Osteoblast (primary cell): Measurements from ENCODE around the gene TESPA1. TPM values are rescaled to one million over a fixed set of nuclear protein-coding genes. Genes with fewer than 3 reads are reported as not detected.

Experiments
- DNase-seq: peaks from one replicate; pipeline ENCODE4 v3.0.0; 2011; ENCODE audit warnings: low spot score, mixed read lengths; ENCODE audit not compliant: insufficient read length; ENCODE audit errors: missing footprints
- H2AFZ ChIP-seq: 2 replicates; pipeline ENCODE4 v1.6.0; 2011; ENCODE audit warnings: mild to moderate bottlenecking, low read length
- H3K27ac ChIP-seq: 2 replicates; pipeline ENCODE4 v1.5.1; 2011; ENCODE audit warnings: mild to moderate bottlenecking, low read depth, low read length, moderate library complexity
- H3K27me3 ChIP-seq: 2 replicates; pipeline ENCODE4 v1.6.0; 2012; ENCODE audit warnings: mild to moderate bottlenecking, control low read depth, inconsistent platforms, low read length, moderate library complexity; ENCODE audit not compliant: insufficient read depth
- H3K36me3 ChIP-seq: 2 replicates; pipeline ENCODE4 v1.5.1; 2011; ENCODE audit warnings: mild to moderate bottlenecking, low read length, control low read depth, moderate library complexity; ENCODE audit not compliant: insufficient read depth
- H3K4me1 ChIP-seq: 2 replicates; pipeline ENCODE4 v1.5.1; 2011; ENCODE audit warnings: mild to moderate bottlenecking, low read length, control low read depth, moderate library complexity; ENCODE audit not compliant: insufficient read depth
- H3K4me2 ChIP-seq: 2 replicates; pipeline ENCODE4 v1.6.0; 2011; ENCODE audit warnings: mild to moderate bottlenecking, low read length; ENCODE audit not compliant: insufficient read depth
- H3K4me3 ChIP-seq: fragments of 200-600 bp; sonication (generic); 3 replicates; pipeline ENCODE4 v1.5.1; 2012; ENCODE audit warnings: mild to moderate bottlenecking, low read length, inconsistent platforms; ENCODE audit not compliant: insufficient read depth
- H3K79me2 ChIP-seq: 2 replicates; pipeline ENCODE4 v1.6.0; 2012; ENCODE audit warnings: mild to moderate bottlenecking, low read length, control low read depth, inconsistent platforms; ENCODE audit not compliant: insufficient read depth
- H3K9me3 ChIP-seq: 2 replicates; pipeline ENCODE4 v1.5.1; 2011; ENCODE audit warnings: low read depth, low read length, control low read depth
- H4K20me1 ChIP-seq: 2 replicates; pipeline ENCODE4 v1.6.0; 2012; ENCODE audit warnings: mild to moderate bottlenecking, low read length, control low read depth; ENCODE audit not compliant: insufficient read depth
- total RNA-seq: library from RNA; depleted of rRNA; stranded (reverse); fragments of >200 nt; gene quantifications from 2 replicates; pipeline ENCODE4 v1.2.3, GENCODE V29; 2012
- TF ChIP-seq, protein P1 (sequence below): IDR thresholded peaks from 2 replicates; pipeline ENCODE4 v1.5.1; 2011; ENCODE audit warnings: mild to moderate bottlenecking, low read depth, low read length, moderate library complexity; ENCODE audit errors: extremely low read depth

The TESPA1 gene
- total RNA-seq, 1 donor, result not detected

DNA sequence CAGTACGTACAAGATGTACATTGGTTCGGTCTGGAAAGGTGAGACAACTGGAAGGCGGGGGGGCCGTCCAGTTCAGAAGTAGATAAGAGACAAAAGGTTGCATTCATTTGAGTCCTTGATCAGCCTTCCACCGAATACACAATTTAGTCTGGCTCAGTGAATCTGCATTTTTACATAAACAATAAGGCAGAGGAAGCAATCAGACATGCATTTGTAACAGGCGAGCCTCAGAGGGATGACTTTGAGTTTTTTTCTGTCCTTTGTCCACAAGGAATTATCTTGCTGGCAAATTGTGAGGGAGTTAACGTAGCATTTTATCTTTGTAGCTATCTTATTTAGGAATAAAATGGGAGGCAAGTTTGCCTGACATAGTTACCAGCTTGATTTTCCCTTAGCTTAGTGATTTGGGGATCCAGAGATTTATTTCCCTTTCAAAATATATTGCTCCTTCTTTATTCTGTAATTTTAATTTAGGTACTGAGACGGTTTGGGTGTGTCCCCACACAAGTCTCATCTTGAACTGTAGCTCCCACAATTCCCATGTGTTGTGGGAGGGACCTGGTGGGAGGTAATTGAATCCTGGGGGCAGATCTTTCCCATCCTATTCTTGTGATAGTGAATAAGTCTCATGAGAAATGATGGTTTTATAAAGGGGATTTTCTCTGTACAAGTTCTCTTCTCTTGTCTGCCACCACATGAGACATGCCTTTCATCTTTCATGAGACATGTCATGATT lies 59.4 kb downstream of the TESPA1 start:
- no peak for DNase-seq
- TF ChIP-seq, protein P1, sequence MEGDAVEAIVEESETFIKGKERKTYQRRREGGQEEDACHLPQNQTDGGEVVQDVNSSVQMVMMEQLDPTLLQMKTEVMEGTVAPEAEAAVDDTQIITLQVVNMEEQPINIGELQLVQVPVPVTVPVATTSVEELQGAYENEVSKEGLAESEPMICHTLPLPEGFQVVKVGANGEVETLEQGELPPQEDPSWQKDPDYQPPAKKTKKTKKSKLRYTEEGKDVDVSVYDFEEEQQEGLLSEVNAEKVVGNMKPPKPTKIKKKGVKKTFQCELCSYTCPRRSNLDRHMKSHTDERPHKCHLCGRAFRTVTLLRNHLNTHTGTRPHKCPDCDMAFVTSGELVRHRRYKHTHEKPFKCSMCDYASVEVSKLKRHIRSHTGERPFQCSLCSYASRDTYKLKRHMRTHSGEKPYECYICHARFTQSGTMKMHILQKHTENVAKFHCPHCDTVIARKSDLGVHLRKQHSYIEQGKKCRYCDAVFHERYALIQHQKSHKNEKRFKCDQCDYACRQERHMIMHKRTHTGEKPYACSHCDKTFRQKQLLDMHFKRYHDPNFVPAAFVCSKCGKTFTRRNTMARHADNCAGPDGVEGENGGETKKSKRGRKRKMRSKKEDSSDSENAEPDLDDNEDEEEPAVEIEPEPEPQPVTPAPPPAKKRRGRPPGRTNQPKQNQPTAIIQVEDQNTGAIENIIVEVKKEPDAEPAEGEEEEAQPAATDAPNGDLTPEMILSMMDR, result no peak
- no peak overlapping the region for H2AFZ ChIP-seq
- H3K4me2 ChIP-seq, result no peak overlapping the region
- no peaks in the 10 kb centered on the region for H3K9me3 ChIP-seq
- H3K27ac ChIP-seq, result no peak overlapping the region
- H4K20me1 ChIP-seq, result no peaks in the 10 kb centered on the region
- no peaks in the 10 kb centered on the region for H3K79me2 ChIP-seq
- H3K27me3 ChIP-seq, result no peaks in the 10 kb centered on the region
- no peaks in the 10 kb centered on the region for H3K36me3 ChIP-seq
- no peaks in the 10 kb centered on the region for H3K4me1 ChIP-seq
- H3K4me3 ChIP-seq, result no peak overlapping the region

DNA sequence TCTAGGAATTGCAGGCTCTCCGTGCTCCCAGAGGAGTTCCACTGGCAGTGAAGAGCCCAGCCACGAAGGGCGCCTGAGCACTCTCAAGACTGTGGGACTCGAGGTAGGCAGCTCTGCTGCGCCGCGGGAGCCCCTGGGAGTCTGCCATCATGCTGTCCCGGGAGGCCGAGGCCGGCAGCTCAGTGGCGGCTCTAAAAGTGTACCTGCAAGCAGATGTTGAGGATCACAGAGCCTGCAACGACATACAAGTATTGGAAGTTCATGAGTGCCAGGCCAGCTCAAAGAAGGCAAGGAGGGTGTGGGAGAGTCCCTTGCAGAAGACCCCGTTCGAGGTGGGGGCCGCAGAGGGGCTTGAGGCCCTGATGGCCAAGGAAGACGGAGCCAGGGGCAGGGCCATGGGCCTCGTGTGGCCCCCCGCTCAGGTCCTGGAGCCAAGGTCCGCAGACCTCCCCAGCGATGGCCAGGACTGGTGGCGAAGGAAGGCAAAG lies 67.5 kb downstream of the TESPA1 start:
- Histone ChIP-seq H3K4me3 (no peak overlapping the region), H3K4me2 (no peak overlapping the region), H3K9me3 (no peaks in the 10 kb centered on the region), H3K36me3 (no peaks in the 10 kb centered on the region), H2AFZ (no peak overlapping the region), H3K4me1 (no peaks in the 10 kb centered on the region), H3K79me2 (no peaks in the 10 kb centered on the region), H3K27ac (no peak overlapping the region), H4K20me1 (no peaks in the 10 kb centered on the region), H3K27me3 (no peaks in the 10 kb centered on the region)
- TF ChIP-seq, protein P1, result no peak
- peak; percentile 6 for DNase-seq

Other genes with a start within 250 kb of the TESPA1 start
- gene MUCL1, start 130.2 kb downstream of the TESPA1 start, total RNA-seq, result not detected in 2 replicates
- not detected in 2 replicates for gene NEUROD4, start 35.2 kb upstream of the TESPA1 start, total RNA-seq
- not detected in 2 replicates for gene OR9K2, start 141.6 kb upstream of the TESPA1 start, total RNA-seq
- gene OR10A7, start 236.3 kb upstream of the TESPA1 start, total RNA-seq, result not detected in 2 replicates